Ishikawa (cell line): ENCODE results near the gene ABR.

Experiments
- CEBPB ChIP-seq: IDR thresholded peaks from 2 replicates; pipeline ENCODE4 v1.6.1; 2012
- CREB1 ChIP-seq: IDR thresholded peaks from 2 replicates; pipeline ENCODE4 v1.6.1; 2012; ENCODE audit warnings: low read depth
- EGR1 ChIP-seq: IDR thresholded peaks from 2 replicates; pipeline ENCODE4 v1.6.1; 2012
- EP300 ChIP-seq: IDR thresholded peaks from 2 replicates; pipeline ENCODE4 v1.6.1; 2012; ENCODE audit warnings: borderline replicate concordance
- FOXM1 ChIP-seq: IDR thresholded peaks from 2 replicates; pipeline ENCODE4 v1.6.1; 2012; ENCODE audit warnings: low read depth, borderline replicate concordance
- MAX ChIP-seq: IDR thresholded peaks from 2 replicates; pipeline ENCODE4 v1.6.1; 2012
- NFIC ChIP-seq: IDR thresholded peaks from 2 replicates; pipeline ENCODE4 v1.6.1; 2012
- RAD21 ChIP-seq: IDR thresholded peaks from 2 replicates; pipeline ENCODE4 v1.6.1; 2012; ENCODE audit warnings: low read depth
- REST ChIP-seq: IDR thresholded peaks from 2 replicates; pipeline ENCODE4 v1.6.1; 2012; ENCODE audit warnings: low read depth, mild to moderate bottlenecking
- TAF1 ChIP-seq: IDR thresholded peaks from 2 replicates; pipeline ENCODE4 v1.6.1; 2012; ENCODE audit warnings: low read depth, mild to moderate bottlenecking
- TCF12 ChIP-seq: IDR thresholded peaks from 2 replicates; pipeline ENCODE4 v1.6.1; 2012; ENCODE audit warnings: low read depth
- TEAD4 ChIP-seq: IDR thresholded peaks from 2 replicates; pipeline ENCODE4 v1.6.1; 2012
- USF1 ChIP-seq: IDR thresholded peaks from 2 replicates; pipeline ENCODE4 v1.6.1; 2012
- YY1 ChIP-seq: IDR thresholded peaks from 2 replicates; pipeline ENCODE4 v1.6.1; 2012; ENCODE audit warnings: low read depth
- ZBTB7A ChIP-seq: IDR thresholded peaks from 2 replicates; pipeline ENCODE4 v1.6.1; 2012; ENCODE audit warnings: low read depth

Gene ABR

GRCh38 chr17:1201132-1201702 is 21.4 kb upstream of the ABR start:
- TF ChIP-seq FOXM1 (no peak), NFIC (no peak), RAD21 (no peak), TEAD4 (no peak), TCF12 (no peak), ZBTB7A (no peak), MAX (no peak), REST (no peak), CEBPB (no peak), USF1 (no peak), EP300 (no peak)

- TF ChIP-seq TEAD4 (no peak), CREB1 (no peak), USF1 (no peak), TAF1 (no peak), TCF12 (no peak), MAX (no peak), FOXM1 (no peak), CEBPB (no peak), RAD21 (no peak), EGR1 (no peak), ZBTB7A (no peak), NFIC (no peak), REST (no peak), EP300 (no peak), YY1 (no peak)
Observed at GRCh38 chr17:1197781-1198490, 18.2 kb upstream of the ABR start.

GRCh38 chr17:1197379-1197778 is 17.6 kb upstream of the ABR start:
- no peak for TF ChIP-seq EGR1
- TF ChIP-seq CREB1, result no peak
- no peak for TF ChIP-seq NFIC
- no peak for TF ChIP-seq TAF1
- TF ChIP-seq MAX, result no peak
- no peak for TF ChIP-seq EP300
- no peak for TF ChIP-seq TCF12
- TF ChIP-seq YY1, result no peak
- no peak for TF ChIP-seq TEAD4
- TF ChIP-seq REST, result no peak
- no peak for TF ChIP-seq USF1
- no peak for TF ChIP-seq CEBPB

- no peak for TF ChIP-seq YY1
- TF ChIP-seq CEBPB, result no peak
- no peak for TF ChIP-seq TEAD4
- no peak for TF ChIP-seq EGR1
- no peak for TF ChIP-seq TCF12
Observed at GRCh38 chr17:1196946-1197345, 17.2 kb upstream of the ABR start.
